SK-N-SH treated with all-trans-retinoic acid at 6 μM for 48 hours (cell line): ENCODE measurements around the gene EXD3.

Experiments used
- PATZ1 ChIP-seq: fragments of 250-450 bp; sonication (Bioruptor Pico); IDR thresholded peaks from 2 replicates; pipeline ENCODE4 v1.8.0; 2020; ENCODE audit warnings: mild to moderate bottlenecking, moderate library complexity, borderline replicate concordance
- ZNF70 ChIP-seq: fragments of 450-650 bp; formaldehyde crosslinking; IDR thresholded peaks from 2 replicates; pipeline ENCODE4 v1.5.0; 2020; ENCODE audit warnings: mild to moderate bottlenecking, moderate library complexity

- TF ChIP-seq ZNF70 (CRISPR knock-in tag) (no peak), PATZ1 (no peak)
These were observed 36.8 kb upstream of the EXD3 start for GRCh38 chr9:137459601-137460362.
